GM21528 (cell line): ENCODE data around the gene MSI1.

Experiments
- ATAC-seq: cut with Tn5 transposase; IDR thresholded peaks from one replicate; pipeline ENCODE4 v1.9.1; 2021; ENCODE audit warnings: mild to moderate bottlenecking, moderate library complexity; ENCODE audit not compliant: unreplicated experiment, low FRiP score

Gene MSI1

DNA sequence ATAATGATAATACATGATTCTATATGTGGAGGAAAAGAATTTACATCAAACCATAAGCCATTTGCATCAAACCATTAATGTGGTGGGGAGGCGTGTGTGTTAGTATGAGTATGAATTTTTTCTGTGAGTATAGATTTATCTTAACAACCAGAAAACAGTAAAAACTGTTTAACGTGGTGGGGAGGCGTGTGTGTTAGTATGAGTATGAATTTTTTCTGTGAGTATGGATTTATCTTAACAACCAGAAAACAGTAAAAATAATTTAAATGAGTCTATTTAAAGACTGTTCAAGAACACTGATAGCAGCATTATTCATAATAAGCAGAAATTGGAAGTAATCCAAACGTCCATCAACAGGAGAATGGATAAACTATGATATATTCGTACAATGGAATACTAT is 9.1 kb upstream of the MSI1 start:
- no peak for ATAC-seq

DNA sequence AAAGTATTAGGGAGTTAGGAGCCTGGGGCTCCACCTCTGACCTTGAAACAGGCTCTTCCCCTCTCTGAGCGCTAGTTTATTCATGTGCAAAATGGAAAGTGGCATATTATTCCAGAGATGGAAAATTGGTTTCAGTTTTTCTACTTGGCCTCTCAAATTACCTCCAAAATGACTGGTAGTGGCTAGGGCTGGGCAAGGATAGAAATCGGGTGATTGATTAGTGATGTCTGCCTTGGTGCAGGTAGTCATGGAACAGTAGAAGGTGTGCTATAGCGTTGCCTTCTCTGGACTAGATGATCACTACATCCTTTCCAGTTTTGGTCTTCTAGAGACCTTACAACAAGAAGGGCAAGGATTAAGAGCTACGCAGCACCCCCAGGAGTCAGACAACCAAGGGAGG is 8.6 kb upstream of the MSI1 start:
- ATAC-seq = no peak

DNA sequence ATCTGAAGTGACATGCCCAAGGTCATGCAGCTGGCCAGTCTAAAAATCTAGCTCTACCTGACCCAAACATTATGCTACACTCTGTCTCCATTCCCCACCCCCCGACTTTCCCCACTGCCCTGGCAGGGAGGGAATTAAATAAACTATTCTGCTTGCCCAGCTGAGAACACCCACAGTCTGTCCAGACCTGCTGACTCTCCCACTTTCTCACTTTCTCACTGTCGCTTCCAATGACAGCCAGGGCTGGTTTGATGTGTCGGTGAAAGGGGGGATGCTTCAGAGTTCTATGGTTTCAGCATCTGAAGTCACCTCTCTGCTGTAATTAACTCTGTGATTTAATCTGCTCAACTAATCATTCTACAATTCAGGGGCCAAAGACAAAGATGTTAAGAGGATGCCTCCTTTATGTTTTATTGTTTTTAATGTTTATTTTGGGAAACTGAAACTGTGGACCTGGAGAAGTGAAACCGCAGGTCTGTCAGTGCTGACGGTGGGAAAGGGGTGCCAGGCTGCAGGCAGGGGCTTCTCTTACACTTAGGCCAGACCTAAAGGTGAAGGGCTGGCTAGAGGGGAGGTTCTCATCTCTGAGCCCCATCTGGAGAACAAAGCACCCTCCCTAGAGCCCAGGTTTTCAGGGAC is 8.1 kb upstream of the MSI1 start:
- no peak for ATAC-seq

- no peak for ATAC-seq
Observed at GRCh38 chr12:120376416-120376815, 7.5 kb upstream of the MSI1 start.

DNA sequence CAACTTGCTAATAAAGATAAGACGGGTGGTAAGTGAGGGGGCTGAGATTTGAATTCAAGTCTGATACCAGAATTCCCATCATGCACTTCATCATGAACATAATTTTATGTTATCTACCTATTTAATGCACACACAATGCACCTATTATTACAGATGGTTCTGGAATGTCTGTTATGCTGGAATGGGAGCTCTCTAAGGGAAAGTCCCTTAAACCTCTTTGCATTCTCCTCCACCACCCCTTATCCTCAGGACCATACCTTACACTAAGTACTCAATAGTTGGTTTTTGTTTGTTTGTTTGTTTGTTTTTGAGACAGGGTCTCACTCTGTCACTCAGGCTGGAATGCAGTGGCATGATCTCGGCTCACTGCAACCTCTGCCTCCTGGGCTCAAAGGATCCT is 7.0 kb upstream of the MSI1 start:
- ATAC-seq = no peak

DNA sequence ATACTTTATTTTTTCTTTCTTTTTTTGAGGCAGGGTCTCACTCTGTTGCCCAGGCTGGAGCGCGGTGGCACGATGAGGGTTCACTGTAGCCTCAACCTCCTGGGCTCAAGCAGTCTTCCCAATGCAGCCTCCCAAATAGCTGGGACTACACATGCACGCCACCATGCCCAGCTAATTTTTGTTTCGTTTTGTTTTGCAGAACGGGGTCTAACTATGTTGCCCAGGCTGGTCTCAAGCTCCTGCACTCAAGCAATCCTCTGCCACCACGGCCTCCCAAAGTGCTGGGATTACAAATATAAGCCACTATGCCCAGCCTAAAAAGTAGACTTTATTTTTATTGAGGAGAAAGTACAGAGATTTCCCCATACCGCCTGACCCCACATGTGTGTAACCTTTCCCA is 4.7 kb upstream of the MSI1 start:
- no peak for ATAC-seq

GRCh38 chr12:120370343-120371243 is 1.6 kb upstream of the MSI1 start:
- ATAC-seq = no peak

DNA sequence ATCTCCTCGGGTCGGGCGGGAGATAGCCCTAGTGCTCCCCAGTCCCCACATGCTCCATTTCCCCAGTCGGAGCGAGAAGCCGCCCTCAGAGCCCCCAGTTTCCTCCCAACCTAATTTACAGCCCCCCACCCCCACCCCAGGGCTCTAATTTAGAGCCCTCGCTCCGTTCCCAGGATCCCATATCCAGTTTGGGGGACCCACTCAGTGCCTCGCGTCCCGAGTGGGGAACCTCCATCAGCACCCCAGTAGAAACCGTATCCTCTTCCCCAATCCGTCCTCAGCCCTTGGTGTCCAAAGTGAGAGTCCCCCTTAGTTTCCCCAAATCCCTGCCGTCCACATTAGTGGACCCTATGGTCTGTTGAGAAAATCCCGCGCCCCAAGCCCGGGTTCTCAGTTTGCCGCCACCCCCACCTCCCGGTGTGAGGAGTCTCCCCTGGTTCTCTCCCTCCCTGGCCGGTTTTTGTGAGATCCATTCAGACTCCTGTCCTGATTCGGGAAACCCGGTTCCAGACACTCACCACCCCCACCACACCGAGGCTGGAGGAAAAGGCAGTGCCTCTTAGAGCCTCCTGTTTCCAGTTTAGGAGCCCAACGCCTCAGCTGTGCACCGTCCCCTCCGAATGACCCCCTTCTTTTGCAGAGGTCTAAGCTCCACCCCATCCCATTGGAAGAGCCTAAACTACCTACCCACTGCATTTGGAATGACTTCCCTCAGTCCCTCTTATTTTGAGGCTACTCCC is 809 bp upstream of the MSI1 start:
- ATAC-seq = no peak

GRCh38 chr12:120367924-120368788 is 808 bp downstream of the MSI1 start:
- ATAC-seq = no peak

GRCh38 chr12:120367233-120367923 is 1.6 kb downstream of the MSI1 start:
- no peak for ATAC-seq

DNA sequence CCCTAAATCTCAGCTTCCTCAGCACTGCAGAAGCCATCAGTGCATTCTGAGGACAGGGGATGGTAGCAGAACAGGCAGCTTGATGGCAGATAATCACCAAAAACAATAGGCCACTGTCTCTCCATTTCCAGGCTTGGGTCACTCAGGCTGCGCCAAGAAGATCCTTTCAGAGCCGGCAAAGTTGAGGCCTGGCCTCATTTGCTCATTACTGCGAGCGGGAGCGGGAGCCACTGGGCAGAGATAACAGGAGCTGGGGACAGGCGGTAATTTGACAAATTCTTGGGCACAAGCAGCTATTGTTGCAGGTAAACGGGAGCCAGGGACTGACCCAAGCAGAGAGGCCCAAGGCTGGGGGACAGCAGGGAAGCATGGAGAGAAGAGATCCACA is 2.1 kb downstream of the MSI1 start:
- no peak for ATAC-seq

DNA sequence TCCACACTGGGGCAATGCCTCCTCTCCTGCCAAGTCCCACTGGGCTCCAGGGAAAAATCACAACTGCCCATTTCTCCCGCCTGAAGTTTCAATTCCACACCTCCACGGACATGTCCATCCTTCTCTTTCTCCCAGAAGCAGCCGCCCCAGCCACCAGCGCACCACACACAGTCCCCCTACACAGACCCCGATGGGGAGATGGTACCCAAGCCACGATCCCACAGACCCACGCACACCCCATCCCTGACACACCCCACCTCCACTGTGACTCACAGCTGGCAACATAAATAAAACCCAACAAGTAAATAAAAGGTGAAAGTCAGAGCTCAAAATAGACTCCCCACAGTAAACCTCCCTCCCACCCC is 2.6 kb downstream of the MSI1 start:
- ATAC-seq = no peak

GRCh38 chr12:120365675-120366340 is 3.2 kb downstream of the MSI1 start:
- no peak for ATAC-seq

DNA sequence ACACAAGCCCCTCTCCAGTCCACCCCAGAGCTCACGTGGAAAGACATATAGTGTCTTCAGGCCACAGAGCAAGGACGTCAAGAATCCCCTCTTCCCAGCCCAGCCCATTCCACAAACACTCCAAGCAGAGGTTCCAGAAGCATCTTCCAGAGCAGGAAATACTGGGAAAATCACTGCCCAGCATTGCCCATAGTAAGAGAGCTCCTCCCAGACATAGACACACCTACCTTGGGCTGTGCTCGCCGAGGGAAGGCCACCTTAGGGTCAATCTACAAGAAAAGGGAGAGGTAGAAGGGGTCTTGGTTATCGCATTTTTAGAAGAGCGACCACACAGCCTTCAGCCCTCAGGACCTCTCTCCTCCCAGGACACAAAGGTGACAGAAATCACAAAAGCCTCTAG is 4.5 kb downstream of the MSI1 start:
- no peak for ATAC-seq

GRCh38 chr12:120363274-120363855 is 5.6 kb downstream of the MSI1 start:
- ATAC-seq = no peak

- no peak for ATAC-seq
Observed at GRCh38 chr12:120362516-120363273, 6.3 kb downstream of the MSI1 start.

GRCh38 chr12:120361506-120362208 is 7.3 kb downstream of the MSI1 start:
- no peak for ATAC-seq

GRCh38 chr12:120359128-120359527 is 9.8 kb downstream of the MSI1 start:
- no peak for ATAC-seq
